Stimulated activated CD8-positive, alpha-beta memory T cell treated with anti-CD3 and anti-CD28 coated beads, Interleukin-7, amount 100 ng/mL, for 1 hour (primary cell): ENCODE measurements around the gene ADA.

Experiments used
- DNase-seq, 2 donors: peaks; one replicate each; pipeline ENCODE4 v3.0.0-alpha.2; 2020; ENCODE audit warnings: low read depth in 2 of 2

Gene ADA

DNA sequence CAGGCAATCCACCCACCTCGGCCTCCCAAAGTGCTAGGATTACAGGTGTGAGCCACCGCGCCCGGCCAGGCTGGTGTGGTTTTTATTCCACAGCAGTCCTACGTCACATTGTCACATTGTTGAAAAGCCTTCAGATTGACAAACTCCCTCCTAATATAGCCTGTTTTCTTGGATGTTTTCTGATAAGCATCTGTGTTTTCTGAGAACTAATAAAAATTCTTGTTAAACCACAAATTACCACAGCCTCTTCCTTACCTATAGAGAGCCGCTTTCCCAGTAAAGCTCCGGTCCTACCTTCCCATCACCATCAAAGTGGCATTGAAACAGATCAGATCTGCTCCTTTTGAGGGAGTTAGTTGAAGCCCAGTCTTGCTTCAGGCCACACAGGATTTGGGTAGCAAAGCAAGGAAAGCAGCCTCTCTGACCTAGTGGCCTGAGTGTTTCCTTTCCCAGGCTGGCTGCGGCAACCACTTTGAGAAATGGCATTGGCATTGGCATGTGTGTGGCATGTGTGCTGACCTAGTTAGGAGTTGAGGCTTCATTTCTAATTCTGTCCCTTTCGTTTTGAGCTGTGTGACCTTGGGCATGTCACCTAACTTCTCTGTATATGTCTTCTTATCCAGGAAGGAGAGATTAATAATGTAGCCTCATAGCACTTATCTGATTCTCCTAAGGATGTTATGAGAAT lies 70.8 kb downstream of the ADA start:
- DNase-seq: no peak

GRCh38 chr20:44579313-44580081 lies 72.0 kb downstream of the ADA start:
- no peak for DNase-seq

DNA sequence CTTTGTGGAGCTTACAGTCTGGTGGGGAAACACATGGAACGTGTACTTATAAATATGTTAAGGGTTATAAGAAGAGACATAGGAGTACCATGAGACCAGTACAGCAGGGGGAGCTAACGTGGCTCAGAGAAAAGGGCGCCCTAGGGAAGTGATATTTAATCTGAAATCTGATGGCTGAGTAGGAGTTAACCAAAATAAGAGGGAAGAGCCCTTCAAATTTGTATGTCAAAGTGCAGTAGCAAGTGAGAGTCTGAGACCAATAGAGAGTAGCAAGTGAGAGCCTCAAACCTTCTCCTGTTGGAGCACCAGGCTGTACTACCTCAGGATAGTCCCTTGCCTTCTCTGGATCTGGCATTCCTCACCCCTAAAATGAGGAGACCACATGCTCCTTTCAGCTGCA lies 75.2 kb downstream of the ADA start:
- no peak for DNase-seq

- no peak for DNase-seq
Observed at GRCh38 chr20:44574372-44574771, 77.1 kb downstream of the ADA start.

DNA sequence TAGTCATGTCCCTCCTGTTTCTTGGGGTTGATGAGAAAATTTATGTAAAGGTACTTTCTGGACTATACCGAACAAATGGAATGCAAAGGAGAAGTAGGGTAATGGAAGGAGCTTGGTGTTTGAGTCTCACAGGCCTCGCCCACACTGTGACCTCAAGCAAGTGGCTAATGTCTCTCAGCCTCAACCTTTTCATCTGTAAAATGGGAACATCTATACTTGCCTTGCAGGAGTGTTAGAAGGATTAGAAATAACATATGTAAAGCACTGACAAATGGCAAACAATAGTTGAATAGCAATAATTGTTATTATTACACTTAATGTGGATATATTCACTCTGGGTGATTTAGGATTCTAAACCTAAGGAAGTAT lies 78.0 kb downstream of the ADA start:
- DNase-seq: no peak

DNA sequence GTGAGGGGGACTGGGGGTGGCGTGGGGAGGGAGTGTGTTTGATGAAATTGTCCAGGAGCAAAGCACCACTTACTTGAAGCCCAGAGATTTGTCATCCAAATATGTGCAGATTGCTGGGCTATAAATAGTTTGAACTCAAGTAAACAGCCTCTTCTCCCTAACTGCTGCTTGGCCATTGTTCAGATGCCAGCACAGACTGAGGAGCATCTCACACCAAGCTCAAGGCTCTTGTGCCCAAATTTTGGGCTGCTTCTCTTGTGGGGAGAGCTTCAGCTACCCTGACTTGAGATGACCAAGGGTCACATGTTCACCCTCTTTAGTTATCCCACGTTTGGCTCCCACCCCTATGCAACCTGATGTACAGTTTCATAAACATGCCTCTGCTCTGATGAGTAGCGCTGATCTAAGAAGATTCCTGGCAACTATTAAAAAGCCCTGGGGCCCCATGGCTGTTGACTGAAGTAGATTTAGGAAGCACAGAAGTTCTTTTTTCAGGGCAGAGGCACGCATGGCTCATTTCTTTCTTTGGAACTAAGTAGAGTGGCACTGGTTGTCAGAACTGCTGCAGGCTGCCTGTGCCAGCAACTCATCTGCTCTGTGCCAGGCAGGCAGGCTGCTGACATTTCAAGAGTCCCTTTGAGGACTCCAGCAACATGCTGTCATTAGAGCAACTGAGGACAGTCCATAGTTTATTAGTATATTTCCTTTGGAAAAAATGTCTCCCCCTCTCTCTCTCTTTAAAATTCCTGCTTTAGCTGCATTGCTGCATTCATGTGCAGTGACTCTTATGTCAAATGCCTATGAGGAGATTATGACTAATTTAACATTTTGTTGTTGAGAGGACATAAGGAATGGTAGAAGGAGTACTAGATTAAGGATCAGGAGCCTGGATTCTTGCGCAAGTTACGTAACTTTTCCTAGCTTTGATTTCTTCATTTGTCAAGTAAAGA lies 78.7 kb downstream of the ADA start:
- no peak for DNase-seq

GRCh38 chr20:44571362-44571988 lies 80.0 kb downstream of the ADA start:
- DNase-seq: no peak

DNA sequence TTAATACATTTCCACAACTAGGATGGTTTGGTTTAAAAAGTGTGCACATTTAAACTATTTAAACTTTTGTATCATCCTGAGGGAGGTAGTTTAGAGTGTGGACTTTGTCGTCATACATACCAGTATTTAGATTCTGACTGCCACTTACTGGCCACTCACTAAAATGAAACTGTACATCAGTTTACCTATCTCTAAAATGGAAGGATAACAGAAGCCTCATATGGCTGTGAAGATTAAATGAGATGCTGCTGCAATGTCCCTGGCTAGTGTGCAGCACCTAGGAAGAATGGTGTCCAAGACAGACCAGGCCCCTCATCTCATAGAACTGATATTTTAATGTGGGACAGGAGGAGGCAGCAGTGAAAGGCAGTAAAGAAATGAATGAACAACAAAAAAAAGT lies 81.1 kb downstream of the ADA start:
- DNase-seq: no peak
